HG03439 (cell line): Measurements from ENCODE around the gene SHC3.
"Not testable (repeated sequence)": the region's sequence is repeated elsewhere in the genome, so short reads cannot be mapped to it uniquely, and the experiment has no call there.

Experiments used
- ATAC-seq: cut with Tn5 transposase; IDR thresholded peaks from one replicate; pipeline ENCODE4 v1.9.1; 2021; ENCODE audit warnings: mild to moderate bottlenecking, moderate library complexity; ENCODE audit not compliant: unreplicated experiment

SHC3 gene

GRCh38 chr9:89177944-89178829, at the start of gene SHC3:
SHC3 (minus strand) TSS chr9:89178818; CDS start chr9:89178460, 358 bp downstream.
- no peak for ATAC-seq

GRCh38 chr9:89225991-89226471, 47.4 kb upstream of the SHC3 start:
- ATAC-seq = no peak

GRCh38 chr9:89225587-89225986, 47.0 kb upstream of the SHC3 start:
- ATAC-seq = no peak

GRCh38 chr9:89225036-89225435, 46.4 kb upstream of the SHC3 start:
- ATAC-seq = no peak

- ATAC-seq = no peak
These were observed 46.0 kb upstream of the SHC3 start for GRCh38 chr9:89224633-89225032.

- no peak for ATAC-seq
These were observed 44.9 kb upstream of the SHC3 start for GRCh38 chr9:89223396-89223977.

GRCh38 chr9:89219637-89220036, 41.0 kb upstream of the SHC3 start:
- ATAC-seq = no peak

GRCh38 chr9:89218040-89218928, 39.7 kb upstream of the SHC3 start:
- no peak for ATAC-seq

GRCh38 chr9:89215342-89215741, 36.7 kb upstream of the SHC3 start:
- no peak for ATAC-seq

GRCh38 chr9:89213396-89213880, 34.8 kb upstream of the SHC3 start:
- no peak for ATAC-seq

GRCh38 chr9:89212171-89212570, 33.6 kb upstream of the SHC3 start:
- no peak for ATAC-seq

GRCh38 chr9:89209311-89209710, 30.7 kb upstream of the SHC3 start:
- not testable (repeated sequence) for ATAC-seq

GRCh38 chr9:89207026-89207425, 28.4 kb upstream of the SHC3 start:
- ATAC-seq = no peak

- ATAC-seq = no peak
These were observed 26.2 kb upstream of the SHC3 start for GRCh38 chr9:89204801-89205200.

- ATAC-seq = no peak
These were observed 16.6 kb upstream of the SHC3 start for GRCh38 chr9:89195131-89195797.

- no peak for ATAC-seq
These were observed 16.0 kb upstream of the SHC3 start for GRCh38 chr9:89194421-89195130.

- ATAC-seq = no peak
These were observed 12.4 kb upstream of the SHC3 start for GRCh38 chr9:89191004-89191403.

GRCh38 chr9:89189215-89189614, 10.6 kb upstream of the SHC3 start:
- ATAC-seq = no peak

- ATAC-seq = no peak
These were observed 9.3 kb upstream of the SHC3 start for GRCh38 chr9:89187950-89188349.

GRCh38 chr9:89187541-89187940, 8.9 kb upstream of the SHC3 start:
- ATAC-seq = no peak
